WTC11 (cell line): Measurements from ENCODE around the gene CD1D.

ENCODE experiments used
- CREB1 ChIP-seq: sonication (generic); formaldehyde crosslinking; IDR thresholded peaks from 2 replicates; pipeline ENCODE4 v1.8.0; 2023; ENCODE audit warnings: mild to moderate bottlenecking, missing genetic modification reagents
- CTCF ChIP-seq: fragments of 200-600 bp; IDR thresholded peaks from 2 replicates; pipeline ENCODE4 v1.8.0; 2022; ENCODE audit warnings: antibody characterized with exemption
- MXD4 ChIP-seq: fragments of 250-450 bp; sonication (Bioruptor Pico); IDR thresholded peaks from 2 replicates; pipeline ENCODE4 v1.8.0; 2021; ENCODE audit warnings: mild to moderate bottlenecking, moderate library complexity, borderline replicate concordance
- SMAD4 ChIP-seq: sonication (generic); formaldehyde crosslinking; IDR thresholded peaks from 2 replicates; pipeline ENCODE4 v1.8.0; 2022; ENCODE audit warnings: mild to moderate bottlenecking, missing genetic modification reagents
- ZBTB21 ChIP-seq: sonication (generic); formaldehyde crosslinking; IDR thresholded peaks from 2 replicates; pipeline ENCODE4 v1.8.1; 2023; ENCODE audit warnings: mild to moderate bottlenecking, missing genetic modification reagents, borderline replicate concordance
- ZNF317 ChIP-seq: sonication (generic); formaldehyde crosslinking; IDR thresholded peaks from 2 replicates; pipeline ENCODE4 v1.8.1; 2023; ENCODE audit warnings: low read depth, mild to moderate bottlenecking, moderate library complexity, missing genetic modification reagents, borderline replicate concordance

- TF ChIP-seq SMAD4 (CRISPR knock-in tag) (no peak), MXD4 (CRISPR knock-in tag) (no peak), CREB1 (CRISPR knock-in tag) (no peak), ZBTB21 (no peak), CTCF (no peak), ZNF317 (CRISPR knock-in tag) (no peak)
Measured at GRCh38 chr1:158150523-158150922, 30.2 kb upstream of the CD1D start.
